ENCODE results near the gene AGBL3.
"Not testable (repeated sequence)": the region's sequence is repeated elsewhere in the genome, so short reads cannot be mapped to it uniquely, and the experiment has no call there.

Gene AGBL3

GRCh38 chr7:135167365-135167917 is 181.1 kb downstream of the AGBL3 start:
- H3K27ac Mint-ChIP-seq = peak overlapping the region; percentile 66
- no peaks in the 10 kb centered on the region for H3K27me3 Mint-ChIP-seq (ENCODE audit: low read depth)
- DNase-seq (ENCODE audit: low spot score) = no peak
- peaks cover 36% of the 10 kb centered on the region for H3K4me1 Mint-ChIP-seq (ENCODE audit: low read depth)
- H3K36me3 Mint-ChIP-seq (ENCODE audit: low read depth) = peaks cover 49% of the 10 kb centered on the region
- peaks cover 6% of the 10 kb centered on the region for H3K9me3 Mint-ChIP-seq
- H3K4me3 Mint-ChIP-seq = peak overlapping the region; percentile 24

GRCh38 chr7:135168001-135168400 is 181.7 kb downstream of the AGBL3 start:
- DNase-seq (ENCODE audit: low spot score) = no peak
- no peaks in the 10 kb centered on the region for H3K27me3 Mint-ChIP-seq (ENCODE audit: low read depth)
- peaks cover under 1% of the 10 kb centered on the region for H3K9me3 Mint-ChIP-seq
- peak overlapping the region; percentile 49 for H3K27ac Mint-ChIP-seq
- H3K4me1 Mint-ChIP-seq (ENCODE audit: low read depth) = peaks cover 36% of the 10 kb centered on the region
- peaks cover 43% of the 10 kb centered on the region for H3K36me3 Mint-ChIP-seq (ENCODE audit: low read depth)
- H3K4me3 Mint-ChIP-seq = peak overlapping the region; percentile 91

GRCh38 chr7:135168489-135169140 is 182.3 kb downstream of the AGBL3 start:
- Mint-ChIP-seq H3K4me1 (ENCODE audit: low read depth) (peaks cover 36% of the 10 kb centered on the region), H3K36me3 (ENCODE audit: low read depth) (peaks cover 42% of the 10 kb centered on the region), H3K27me3 (ENCODE audit: low read depth) (no peaks in the 10 kb centered on the region), H3K27ac (peak overlapping the region; percentile 89), H3K4me3 (peak overlapping the region; percentile 91), H3K9me3 (no peaks in the 10 kb centered on the region)
- no peak for DNase-seq (ENCODE audit: low spot score)

- Mint-ChIP-seq H3K9me3 (no peaks in the 10 kb centered on the region), H3K4me3 (peak overlapping the region; percentile 91), H3K36me3 (ENCODE audit: low read depth) (peaks cover 37% of the 10 kb centered on the region), H3K27ac (peak overlapping the region; percentile 89), H3K4me1 (ENCODE audit: low read depth) (peaks cover 36% of the 10 kb centered on the region), H3K27me3 (ENCODE audit: low read depth) (no peaks in the 10 kb centered on the region)
- DNase-seq (ENCODE audit: low spot score) = peak; percentile 58
Measured at GRCh38 chr7:135169141-135169963, 183.0 kb downstream of the AGBL3 start.

- Mint-ChIP-seq H3K9me3 (no peaks in the 10 kb centered on the region), H3K4me1 (ENCODE audit: low read depth) (peaks cover 36% of the 10 kb centered on the region), H3K36me3 (ENCODE audit: low read depth) (peaks cover 34% of the 10 kb centered on the region), H3K27me3 (ENCODE audit: low read depth) (no peaks in the 10 kb centered on the region), H3K4me3 (peak overlapping the region; percentile 91), H3K27ac (peak overlapping the region; percentile 89)
- no peak for DNase-seq (ENCODE audit: low spot score)
Measured at GRCh38 chr7:135169964-135170273, 183.6 kb downstream of the AGBL3 start.

- peak within 1 kb of the TSS; percentile 91 for H3K4me3 Mint-ChIP-seq
- H3K27ac Mint-ChIP-seq = peak within 1 kb of the TSS; percentile 89
- H3K36me3 Mint-ChIP-seq (ENCODE audit: low read depth) = peaks cover 30% of the 10 kb centered on the region
- no peaks in the 10 kb centered on the region for H3K9me3 Mint-ChIP-seq
- peak; percentile 91 for DNase-seq (ENCODE audit: low spot score)
- H3K27me3 Mint-ChIP-seq (ENCODE audit: low read depth) = no peaks in the 10 kb centered on the region
- H3K4me1 Mint-ChIP-seq (ENCODE audit: low read depth) = peaks cover 36% of the 10 kb centered on the region
Measured at GRCh38 chr7:135170274-135170997, 184.1 kb downstream of the AGBL3 start, which contains the start of gene CYREN. Gene CYREN (minus strand): TSS chr7:135170707. CDS start chr7:135168922, 1,785 bp downstream.

- Mint-ChIP-seq H3K27ac (peak overlapping the region; percentile 87), H3K4me3 (peak overlapping the region; percentile 85), H3K36me3 (ENCODE audit: low read depth) (peaks cover 27% of the 10 kb centered on the region), H3K4me1 (ENCODE audit: low read depth) (peaks cover 36% of the 10 kb centered on the region)
- not testable (repeated sequence) for H3K27me3 Mint-ChIP-seq (ENCODE audit: low read depth); DNase-seq (ENCODE audit: low spot score); H3K9me3 Mint-ChIP-seq
Measured at GRCh38 chr7:135170998-135171481, 184.7 kb downstream of the AGBL3 start.

GRCh38 chr7:135171581-135172291 is 185.4 kb downstream of the AGBL3 start:
- Mint-ChIP-seq H3K36me3 (ENCODE audit: low read depth) (peaks cover 26% of the 10 kb centered on the region), H3K4me3 (peak overlapping the region; percentile 85), H3K4me1 (ENCODE audit: low read depth) (peaks cover 36% of the 10 kb centered on the region), H3K27ac (peak overlapping the region; percentile 49)
- H3K27me3 Mint-ChIP-seq (ENCODE audit: low read depth); H3K9me3 Mint-ChIP-seq; DNase-seq (ENCODE audit: low spot score): not testable (repeated sequence)

- Mint-ChIP-seq H3K4me1 (ENCODE audit: low read depth) (peaks cover 20% of the 10 kb centered on the region), H3K36me3 (ENCODE audit: low read depth) (peaks cover 13% of the 10 kb centered on the region)
- DNase-seq (ENCODE audit: low spot score); H3K27me3 Mint-ChIP-seq (ENCODE audit: low read depth); H3K4me3 Mint-ChIP-seq; H3K27ac Mint-ChIP-seq; H3K9me3 Mint-ChIP-seq: not testable (repeated sequence)
Measured at GRCh38 chr7:135173916-135174315, 187.6 kb downstream of the AGBL3 start.

GRCh38 chr7:135174941-135175340 is 188.6 kb downstream of the AGBL3 start:
- Mint-ChIP-seq H3K27ac (no peak overlapping the region), H3K36me3 (ENCODE audit: low read depth) (peaks cover 11% of the 10 kb centered on the region), H3K4me1 (ENCODE audit: low read depth) (peaks cover 10% of the 10 kb centered on the region), H3K9me3 (peaks cover 14% of the 10 kb centered on the region), H3K27me3 (ENCODE audit: low read depth) (no peaks in the 10 kb centered on the region), H3K4me3 (no peak overlapping the region)
- no peak for DNase-seq (ENCODE audit: low spot score)

GRCh38 chr7:135175931-135176330 is 189.6 kb downstream of the AGBL3 start:
- DNase-seq (ENCODE audit: low spot score) = no peak
- H3K27ac Mint-ChIP-seq = no peak overlapping the region
- peaks cover 21% of the 10 kb centered on the region for H3K9me3 Mint-ChIP-seq

GRCh38 chr7:135177028-135177696 is 190.9 kb downstream of the AGBL3 start:
- DNase-seq (ENCODE audit: low spot score) = no peak
- peaks cover under 1% of the 10 kb centered on the region for H3K4me1 Mint-ChIP-seq (ENCODE audit: low read depth)
- peaks cover 24% of the 10 kb centered on the region for H3K36me3 Mint-ChIP-seq (ENCODE audit: low read depth)
- no peaks in the 10 kb centered on the region for H3K27me3 Mint-ChIP-seq (ENCODE audit: low read depth)
- H3K4me3 Mint-ChIP-seq = no peak overlapping the region
- H3K9me3 Mint-ChIP-seq = peaks cover 31% of the 10 kb centered on the region
- H3K27ac Mint-ChIP-seq = no peak overlapping the region

More at GRCh38 chr7:135175931-135176330, 189.6 kb downstream of the AGBL3 start:
- Mint-ChIP-seq H3K27me3 (ENCODE audit: low read depth) (no peaks in the 10 kb centered on the region), H3K4me3 (no peak overlapping the region), H3K4me1 (ENCODE audit: low read depth) (peaks cover 8% of the 10 kb centered on the region), H3K36me3 (ENCODE audit: low read depth) (peaks cover 16% of the 10 kb centered on the region)

GRCh38 chr7:135178364-135178763 is 192.1 kb downstream of the AGBL3 start:
- Mint-ChIP-seq H3K27ac (no peak overlapping the region), H3K4me3 (no peak overlapping the region), H3K4me1 (ENCODE audit: low read depth) (no peaks in the 10 kb centered on the region), H3K27me3 (ENCODE audit: low read depth) (no peaks in the 10 kb centered on the region), H3K36me3 (ENCODE audit: low read depth) (peaks cover 31% of the 10 kb centered on the region), H3K9me3 (peaks cover 37% of the 10 kb centered on the region)
- no peak for DNase-seq (ENCODE audit: low spot score)
